Measurements from ENCODE around the gene IRGQ.
"Not testable (repeated sequence)": the region's sequence is repeated elsewhere in the genome, so short reads cannot be mapped to it uniquely, and the experiment has no call there.

The IRGQ gene

GRCh38 chr19:43570174-43570791 lies 25.7 kb downstream of the IRGQ start:
- peak in 2 of 3 experiments; percentile 62 to 88 for DNase-seq

GRCh38 chr19:43569657-43570056 lies 26.3 kb downstream of the IRGQ start:
- DNase-seq = no peak

- DNase-seq = no peak
Measured at GRCh38 chr19:43564800-43565199, 31.1 kb downstream of the IRGQ start.

GRCh38 chr19:43563816-43564457 lies 32.0 kb downstream of the IRGQ start:
- DNase-seq = peak in 1 of 3 experiments; percentile 29

- DNase-seq = peak in 2 of 3 experiments; percentile 50 to 81
Measured at GRCh38 chr19:43562698-43563241, 33.2 kb downstream of the IRGQ start.

- no peak for DNase-seq
Measured at GRCh38 chr19:43562226-43562697, 33.7 kb downstream of the IRGQ start.

- no peak for DNase-seq
Measured at GRCh38 chr19:43561139-43561970, 34.6 kb downstream of the IRGQ start.

- no peak for DNase-seq
Measured at GRCh38 chr19:43560687-43561086, 35.2 kb downstream of the IRGQ start.

GRCh38 chr19:43555185-43555770 lies 40.7 kb downstream of the IRGQ start:
- DNase-seq = peak; percentile 28 to 77 (median 57)

GRCh38 chr19:43554317-43554895 lies 41.5 kb downstream of the IRGQ start:
- DNase-seq = peak in 1 of 3 experiments; percentile 1

- DNase-seq = no peak
Measured at GRCh38 chr19:43553656-43554055, 42.3 kb downstream of the IRGQ start.

GRCh38 chr19:43552616-43553015 lies 43.3 kb downstream of the IRGQ start:
- DNase-seq = no peak

- no peak for DNase-seq
Measured at GRCh38 chr19:43552198-43552450, 43.8 kb downstream of the IRGQ start.

GRCh38 chr19:43551399-43552197 lies 44.3 kb downstream of the IRGQ start:
- DNase-seq = no peak

GRCh38 chr19:43548706-43549105 lies 47.2 kb downstream of the IRGQ start:
- DNase-seq = no peak

- DNase-seq = not testable (repeated sequence)
Measured at GRCh38 chr19:43547926-43548325, 48.0 kb downstream of the IRGQ start.

GRCh38 chr19:43546581-43546980 lies 49.4 kb downstream of the IRGQ start:
- DNase-seq = no peak

GRCh38 chr19:43545981-43546380 lies 50.0 kb downstream of the IRGQ start:
- no peak for DNase-seq

- DNase-seq = no peak
Measured at GRCh38 chr19:43545276-43545675, 50.7 kb downstream of the IRGQ start.

GRCh38 chr19:43544077-43544476 lies 51.9 kb downstream of the IRGQ start:
- DNase-seq = no peak

- no peak for DNase-seq
Measured at GRCh38 chr19:43541920-43542650, 53.8 kb downstream of the IRGQ start.
